GM12875 (cell line): ENCODE data around the gene RPTOR.

Experiments used
- H3K4me3 ChIP-seq: one replicate; pipeline ENCODE4 v1.5.1; 2011; ENCODE audit warnings: low read depth, low read length, control low read depth
- TF ChIP-seq, protein P1 (sequence below): IDR thresholded peaks from 2 replicates; pipeline ENCODE4 v1.5.1; 2011; ENCODE audit warnings: low read depth, mild to moderate bottlenecking, control low read depth, inconsistent platforms, low read length, moderate library complexity, borderline replicate concordance; ENCODE audit not compliant: insufficient read depth

Gene RPTOR

DNA sequence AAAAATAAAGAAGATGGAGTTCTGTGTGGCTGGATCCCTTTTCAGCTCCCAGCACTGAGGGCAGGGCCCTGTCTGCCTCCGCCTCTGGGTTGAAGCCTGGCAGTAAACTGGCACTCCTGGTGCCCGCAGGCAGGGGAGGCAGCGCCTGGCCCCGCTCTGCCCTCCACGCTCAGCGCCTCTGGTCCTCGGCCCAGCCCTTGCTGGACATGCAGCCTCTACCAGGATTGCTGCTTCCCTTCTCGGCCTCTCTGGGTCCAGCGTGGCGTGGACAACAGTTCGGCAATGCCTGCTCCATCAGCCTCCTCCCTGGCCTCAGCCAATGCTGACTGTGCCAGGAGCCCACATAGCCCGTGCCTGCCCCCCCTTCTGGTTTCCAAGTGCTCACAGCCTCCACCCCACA, 362.6 kb downstream of the RPTOR start:
- no peak overlapping the region for H3K4me3 ChIP-seq

DNA sequence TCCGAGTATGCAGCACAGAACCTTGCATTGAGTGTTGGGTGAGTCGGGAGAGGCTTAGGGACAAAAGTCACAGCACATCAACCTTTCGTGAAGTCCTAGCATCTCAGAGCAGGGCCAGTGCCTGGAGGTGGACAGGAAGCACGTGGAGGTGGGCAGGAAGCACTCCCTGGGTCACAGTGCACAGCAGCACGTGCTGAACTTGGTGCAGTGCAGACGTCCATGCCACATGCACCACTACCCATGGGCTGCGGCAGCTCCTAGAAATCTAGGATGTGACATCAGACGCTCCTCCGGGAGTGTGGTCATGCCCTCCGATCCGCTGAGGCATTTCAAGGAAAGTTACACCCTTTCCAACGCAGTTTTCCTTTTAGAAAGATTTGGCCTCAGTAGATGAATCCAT, 363.6 kb downstream of the RPTOR start:
- TF ChIP-seq, protein P1, sequence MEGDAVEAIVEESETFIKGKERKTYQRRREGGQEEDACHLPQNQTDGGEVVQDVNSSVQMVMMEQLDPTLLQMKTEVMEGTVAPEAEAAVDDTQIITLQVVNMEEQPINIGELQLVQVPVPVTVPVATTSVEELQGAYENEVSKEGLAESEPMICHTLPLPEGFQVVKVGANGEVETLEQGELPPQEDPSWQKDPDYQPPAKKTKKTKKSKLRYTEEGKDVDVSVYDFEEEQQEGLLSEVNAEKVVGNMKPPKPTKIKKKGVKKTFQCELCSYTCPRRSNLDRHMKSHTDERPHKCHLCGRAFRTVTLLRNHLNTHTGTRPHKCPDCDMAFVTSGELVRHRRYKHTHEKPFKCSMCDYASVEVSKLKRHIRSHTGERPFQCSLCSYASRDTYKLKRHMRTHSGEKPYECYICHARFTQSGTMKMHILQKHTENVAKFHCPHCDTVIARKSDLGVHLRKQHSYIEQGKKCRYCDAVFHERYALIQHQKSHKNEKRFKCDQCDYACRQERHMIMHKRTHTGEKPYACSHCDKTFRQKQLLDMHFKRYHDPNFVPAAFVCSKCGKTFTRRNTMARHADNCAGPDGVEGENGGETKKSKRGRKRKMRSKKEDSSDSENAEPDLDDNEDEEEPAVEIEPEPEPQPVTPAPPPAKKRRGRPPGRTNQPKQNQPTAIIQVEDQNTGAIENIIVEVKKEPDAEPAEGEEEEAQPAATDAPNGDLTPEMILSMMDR: no peak
- no peak overlapping the region for H3K4me3 ChIP-seq

More for the DNA sequence above, 362.6 kb downstream of the RPTOR start:
- TF ChIP-seq, protein P1: no peak

DNA sequence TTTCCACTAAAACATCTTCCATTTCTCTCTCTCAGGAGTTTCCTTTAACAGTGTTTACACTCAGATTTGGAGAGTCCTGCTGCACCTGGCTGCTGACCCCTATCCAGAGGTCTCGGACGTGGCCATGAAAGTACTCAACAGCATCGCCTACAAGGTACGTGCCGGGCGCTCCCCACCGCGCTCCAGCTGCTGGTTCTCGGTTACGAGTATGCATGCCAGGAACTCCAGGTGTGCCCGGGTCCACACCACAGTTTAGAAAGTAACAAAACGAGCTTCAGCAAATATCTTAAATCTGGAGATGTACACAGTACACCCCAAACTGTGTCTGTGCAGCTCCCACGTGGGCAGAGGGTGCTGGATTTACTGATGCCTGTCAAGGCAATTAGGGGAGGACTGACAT, 364.1 kb downstream of the RPTOR start:
- TF ChIP-seq, protein P1: no peak
- no peak overlapping the region for H3K4me3 ChIP-seq

DNA sequence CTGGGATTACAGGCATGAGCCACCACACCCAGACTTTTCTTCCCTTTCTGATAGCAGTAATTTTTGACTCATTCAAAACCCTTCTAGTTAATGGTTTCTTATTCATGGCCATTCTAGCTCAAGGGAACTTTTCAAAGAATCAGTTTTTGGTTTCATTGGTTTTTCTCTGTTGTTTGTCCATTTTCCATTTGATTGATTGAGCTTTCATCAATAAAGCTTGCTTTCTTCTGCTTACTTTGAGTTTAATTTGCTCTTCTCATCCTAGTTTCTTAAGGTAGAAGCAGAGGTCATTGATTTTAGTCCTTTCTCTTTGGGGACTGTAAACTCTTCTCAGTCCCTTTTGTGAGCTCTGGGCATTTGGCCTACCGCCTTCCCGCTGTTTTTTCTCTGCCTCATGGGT, 365.0 kb downstream of the RPTOR start:
- TF ChIP-seq, protein P1: no peak
- no peak overlapping the region for H3K4me3 ChIP-seq

DNA sequence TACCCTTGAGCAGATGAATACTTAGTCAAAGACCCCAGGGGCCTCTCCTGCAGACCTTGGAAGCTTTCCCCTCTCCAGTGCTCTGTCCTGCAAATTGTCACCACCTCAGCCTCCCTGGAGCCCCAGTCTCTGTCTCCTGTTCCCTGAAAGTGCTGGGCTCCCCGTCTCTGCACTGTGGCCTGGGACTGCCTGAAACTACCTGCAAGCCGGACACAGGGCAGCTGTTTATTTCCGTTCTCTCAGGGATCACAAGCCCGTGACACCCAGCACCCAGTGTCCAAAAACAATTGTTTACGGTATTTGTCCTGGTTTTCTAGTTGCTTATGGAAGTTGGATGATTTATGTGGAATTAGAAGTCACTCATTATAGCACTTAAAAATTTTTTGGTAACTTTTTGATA, 365.4 kb downstream of the RPTOR start:
- TF ChIP-seq, protein P1: no peak
- H3K4me3 ChIP-seq: peak overlapping the region; percentile 16

DNA sequence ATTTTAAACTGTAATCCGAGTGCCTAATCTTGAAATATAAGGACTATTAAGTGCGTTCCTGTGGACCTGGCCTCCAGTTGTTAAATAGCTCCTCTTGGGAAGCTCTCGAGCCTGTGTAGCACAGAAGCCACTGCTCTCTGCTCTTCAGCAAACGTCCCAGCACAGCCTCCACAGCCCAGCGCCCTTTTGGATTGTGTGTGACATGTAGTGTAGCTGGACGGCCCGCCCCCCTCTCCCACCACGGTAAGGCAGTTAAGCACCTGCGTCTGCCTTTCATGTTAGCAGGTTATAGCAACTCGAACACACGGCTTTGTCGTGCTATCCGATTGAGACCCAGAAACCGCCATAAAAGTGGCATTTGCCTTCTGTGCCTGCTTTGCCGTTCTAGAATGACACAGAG, 367.8 kb downstream of the RPTOR start:
- TF ChIP-seq, protein P1: no peak
- no peak overlapping the region for H3K4me3 ChIP-seq

DNA sequence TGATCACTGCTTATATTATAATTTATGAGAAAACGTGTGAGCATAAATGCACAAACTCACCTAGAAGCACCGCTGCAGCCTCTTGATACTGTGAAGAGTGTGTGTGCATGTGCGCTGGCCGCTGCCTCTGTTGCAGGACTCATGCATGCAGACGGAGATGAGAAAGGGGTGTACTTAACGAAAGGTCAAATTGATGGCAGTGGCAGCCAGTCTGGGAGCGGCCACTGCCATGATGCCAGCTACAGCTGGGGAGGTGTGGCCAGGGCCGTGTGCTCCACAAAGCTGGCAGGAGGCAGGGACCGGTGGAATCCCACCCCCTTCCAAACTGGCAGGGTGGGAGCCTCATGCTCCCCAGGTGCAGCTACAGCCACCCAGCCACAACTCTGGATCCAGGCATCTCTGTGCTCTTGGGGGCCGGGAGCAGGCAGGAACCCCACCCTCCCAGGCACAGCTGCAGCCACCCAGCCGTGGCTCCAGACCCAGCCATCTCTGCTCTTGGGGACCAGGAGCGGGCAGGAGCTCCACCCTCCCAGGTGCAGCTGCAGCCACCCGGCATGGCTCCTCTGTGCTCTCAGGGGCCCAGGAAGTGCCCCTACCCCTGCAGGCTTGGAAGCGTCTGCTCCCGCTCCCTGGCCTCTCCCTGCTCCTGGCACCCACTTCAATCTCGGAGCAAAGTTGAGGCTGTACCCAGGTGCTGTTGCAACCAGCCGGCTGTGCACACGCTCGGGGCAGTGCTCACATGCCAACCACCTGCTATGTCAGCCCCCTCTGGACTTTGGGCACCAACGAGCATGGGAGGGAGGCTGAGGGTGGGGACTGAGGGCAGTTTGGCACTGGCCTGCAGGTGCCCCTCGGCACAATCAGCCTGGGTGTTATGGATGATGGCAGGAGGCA, 369.5 kb downstream of the RPTOR start:
- TF ChIP-seq, protein P1: no peak
- H3K4me3 ChIP-seq: no peak overlapping the region
